ENCODE results near the gene C2CD5. TPM values are rescaled to one million over a fixed set of nuclear protein-coding genes. Genes with fewer than 3 reads are reported as not detected.

C2CD5 gene
- total RNA-seq, 1 experiment from 2014 or later: 22.9 TPM

DNA sequence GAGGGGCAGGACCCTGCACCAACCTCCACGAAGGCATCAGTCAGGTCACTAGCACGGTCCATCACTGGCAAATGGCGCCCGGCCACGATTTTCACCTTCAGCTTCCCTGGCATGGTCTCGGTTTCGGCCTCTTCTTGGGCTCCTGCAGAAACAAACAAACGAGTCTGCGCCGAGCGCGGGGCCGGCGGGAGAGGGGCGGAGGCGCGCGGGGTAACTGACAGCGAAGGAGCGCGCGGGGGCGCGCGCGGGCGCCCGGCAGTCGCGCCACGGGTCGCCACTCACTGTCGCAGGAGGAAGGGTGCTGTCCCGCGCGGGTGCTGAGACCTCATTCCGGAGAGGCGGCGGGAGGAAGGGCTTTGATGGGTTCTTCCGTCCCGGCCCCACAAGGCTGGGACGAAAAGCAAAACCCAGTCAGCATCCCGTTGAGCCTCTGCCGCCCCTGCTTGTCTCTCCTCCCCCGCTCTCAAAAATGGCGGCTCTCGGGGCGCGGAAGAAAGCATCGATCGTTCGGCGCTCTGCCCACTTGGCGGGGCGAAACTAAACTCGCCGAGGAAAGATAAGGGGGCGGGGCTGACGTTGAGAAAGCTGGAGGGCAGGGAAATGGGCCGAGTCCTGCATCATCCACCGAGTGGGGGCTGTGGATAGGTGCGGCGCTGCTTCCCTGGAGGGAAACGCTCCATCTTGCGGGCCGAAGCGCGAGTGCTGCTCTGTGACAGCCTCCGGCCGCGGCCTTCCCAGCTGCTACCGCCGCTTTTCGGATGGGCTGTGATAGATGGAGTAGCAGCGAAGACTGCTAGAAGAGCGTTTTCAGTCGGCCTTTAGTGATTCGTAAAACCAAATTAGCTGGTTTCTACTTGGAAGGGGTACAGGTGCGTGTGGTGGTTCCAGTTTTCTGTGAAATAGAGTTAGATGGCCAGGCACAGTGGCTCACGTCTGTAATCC, at the start of gene C2CD5 (continued):
- TF ChIP-seq, protein P1, sequence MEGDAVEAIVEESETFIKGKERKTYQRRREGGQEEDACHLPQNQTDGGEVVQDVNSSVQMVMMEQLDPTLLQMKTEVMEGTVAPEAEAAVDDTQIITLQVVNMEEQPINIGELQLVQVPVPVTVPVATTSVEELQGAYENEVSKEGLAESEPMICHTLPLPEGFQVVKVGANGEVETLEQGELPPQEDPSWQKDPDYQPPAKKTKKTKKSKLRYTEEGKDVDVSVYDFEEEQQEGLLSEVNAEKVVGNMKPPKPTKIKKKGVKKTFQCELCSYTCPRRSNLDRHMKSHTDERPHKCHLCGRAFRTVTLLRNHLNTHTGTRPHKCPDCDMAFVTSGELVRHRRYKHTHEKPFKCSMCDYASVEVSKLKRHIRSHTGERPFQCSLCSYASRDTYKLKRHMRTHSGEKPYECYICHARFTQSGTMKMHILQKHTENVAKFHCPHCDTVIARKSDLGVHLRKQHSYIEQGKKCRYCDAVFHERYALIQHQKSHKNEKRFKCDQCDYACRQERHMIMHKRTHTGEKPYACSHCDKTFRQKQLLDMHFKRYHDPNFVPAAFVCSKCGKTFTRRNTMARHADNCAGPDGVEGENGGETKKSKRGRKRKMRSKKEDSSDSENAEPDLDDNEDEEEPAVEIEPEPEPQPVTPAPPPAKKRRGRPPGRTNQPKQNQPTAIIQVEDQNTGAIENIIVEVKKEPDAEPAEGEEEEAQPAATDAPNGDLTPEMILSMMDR (IDR thresholded peaks at IDR 0.05 in 2 of 3, conservative IDR thresholded peaks at IDR 0.05 in 1 of 3; ENCODE audit: borderline replicate concordance in 1 of 3, insufficient read depth in 1 of 3, low read depth in 2 of 3, low read length in 2 of 3): peak in 2 of 3 experiments; percentile 13 to 29; a peak in 2 of 6 replicates
- peak; percentile 98 for TF ChIP-seq CBX3 (IDR thresholded peaks at IDR 0.05; ENCODE audit: low read depth)
- no peak for TF ChIP-seq CEBPB (IDR thresholded peaks at IDR 0.05; ENCODE audit: low read depth)
- TF ChIP-seq SRF (IDR thresholded peaks at IDR 0.05; ENCODE audit: low read depth): peak; percentile 96

DNA sequence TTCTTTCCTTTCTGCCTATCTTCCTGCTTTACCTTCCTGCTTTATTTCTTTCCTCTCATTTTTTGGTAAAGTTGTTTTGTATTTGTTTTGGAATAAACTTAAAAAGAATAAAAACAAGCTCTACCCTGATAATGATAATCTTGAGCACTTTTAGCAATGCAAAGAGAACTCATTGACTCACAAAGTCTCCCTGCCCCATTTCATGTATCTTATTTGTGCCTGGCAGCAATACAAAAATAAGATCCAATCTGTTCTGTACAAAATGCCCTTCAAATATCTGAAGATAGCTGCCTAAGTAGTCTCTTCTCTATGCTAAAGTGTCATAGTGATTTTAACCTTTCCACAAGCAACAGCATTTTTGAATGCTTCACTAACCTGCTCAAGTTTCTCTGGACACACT, 49.5 kb upstream of the C2CD5 start:
- POLR2A ChIA-PET: interaction anchor here (0.7 kb wide), 1 partner anchor 49 kb away, joined by 5 read pairs; no protein-coding TSS in a partner anchor
- no peak overlapping the region for H3K9ac ChIP-seq (ENCODE audit: low read length)
- no peak for TF ChIP-seq ZFX (IDR thresholded peaks at IDR 0.05)
- TF ChIP-seq POLR2AphosphoS5 (IDR thresholded peaks at IDR 0.05; ENCODE audit: low read depth, low read length): no peak
- TF ChIP-seq, protein P2, sequence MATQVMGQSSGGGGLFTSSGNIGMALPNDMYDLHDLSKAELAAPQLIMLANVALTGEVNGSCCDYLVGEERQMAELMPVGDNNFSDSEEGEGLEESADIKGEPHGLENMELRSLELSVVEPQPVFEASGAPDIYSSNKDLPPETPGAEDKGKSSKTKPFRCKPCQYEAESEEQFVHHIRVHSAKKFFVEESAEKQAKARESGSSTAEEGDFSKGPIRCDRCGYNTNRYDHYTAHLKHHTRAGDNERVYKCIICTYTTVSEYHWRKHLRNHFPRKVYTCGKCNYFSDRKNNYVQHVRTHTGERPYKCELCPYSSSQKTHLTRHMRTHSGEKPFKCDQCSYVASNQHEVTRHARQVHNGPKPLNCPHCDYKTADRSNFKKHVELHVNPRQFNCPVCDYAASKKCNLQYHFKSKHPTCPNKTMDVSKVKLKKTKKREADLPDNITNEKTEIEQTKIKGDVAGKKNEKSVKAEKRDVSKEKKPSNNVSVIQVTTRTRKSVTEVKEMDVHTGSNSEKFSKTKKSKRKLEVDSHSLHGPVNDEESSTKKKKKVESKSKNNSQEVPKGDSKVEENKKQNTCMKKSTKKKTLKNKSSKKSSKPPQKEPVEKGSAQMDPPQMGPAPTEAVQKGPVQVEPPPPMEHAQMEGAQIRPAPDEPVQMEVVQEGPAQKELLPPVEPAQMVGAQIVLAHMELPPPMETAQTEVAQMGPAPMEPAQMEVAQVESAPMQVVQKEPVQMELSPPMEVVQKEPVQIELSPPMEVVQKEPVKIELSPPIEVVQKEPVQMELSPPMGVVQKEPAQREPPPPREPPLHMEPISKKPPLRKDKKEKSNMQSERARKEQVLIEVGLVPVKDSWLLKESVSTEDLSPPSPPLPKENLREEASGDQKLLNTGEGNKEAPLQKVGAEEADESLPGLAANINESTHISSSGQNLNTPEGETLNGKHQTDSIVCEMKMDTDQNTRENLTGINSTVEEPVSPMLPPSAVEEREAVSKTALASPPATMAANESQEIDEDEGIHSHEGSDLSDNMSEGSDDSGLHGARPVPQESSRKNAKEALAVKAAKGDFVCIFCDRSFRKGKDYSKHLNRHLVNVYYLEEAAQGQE (IDR thresholded peaks at IDR 0.05; ENCODE audit: low read depth): no peak
- no peak for TF ChIP-seq JUND (IDR thresholded peaks at IDR 0.05)
- no peak for TF ChIP-seq CEBPB (IDR thresholded peaks at IDR 0.05; ENCODE audit: low read depth)
- TF ChIP-seq SP1 (IDR thresholded peaks at IDR 0.05; ENCODE audit: low read depth): no peak
- TF ChIP-seq RAD21 (IDR thresholded peaks at IDR 0.05; ENCODE audit: low read depth): no peak
- TF ChIP-seq, protein P3, sequence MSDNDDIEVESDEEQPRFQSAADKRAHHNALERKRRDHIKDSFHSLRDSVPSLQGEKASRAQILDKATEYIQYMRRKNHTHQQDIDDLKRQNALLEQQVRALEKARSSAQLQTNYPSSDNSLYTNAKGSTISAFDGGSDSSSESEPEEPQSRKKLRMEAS (IDR thresholded peaks at IDR 0.05): no peak
- H3K9me3 ChIP-seq (ENCODE audit: control insufficient read depth in 1 of 2, insufficient read depth in 1 of 2, low read depth in 1 of 2, low read length in 2 of 2): no peaks in the 10 kb centered on the region
- ATAC-seq (no peak), DNase-seq (ENCODE audit: low read depth, low spot score) (no peak)
- RAD21 ChIA-PET (ENCODE audit: low non-redundant PET in 1 of 2, low total read pairs in 2 of 2, uncharacterized antibody in 2 of 2, unreplicated experiment in 2 of 2): no interaction called here
- no peaks in the 10 kb centered on the region for H3K36me3 ChIP-seq (ENCODE audit: control insufficient read depth in 1 of 2, insufficient read depth in 2 of 2, low read length in 2 of 2)
- H3K27ac ChIP-seq (ENCODE audit: low read depth, low read length): no peak overlapping the region
- H3K27me3 ChIP-seq (ENCODE audit: insufficient read depth, low read length): no peaks in the 10 kb centered on the region
- no peak overlapping the region for H3K4me3 ChIP-seq (replicated peaks in 1 of 2; ENCODE audit: low read depth in 1 of 2, low read length in 2 of 2)
- H3K4me2 ChIP-seq (ENCODE audit: low read length): no peak overlapping the region
- CTCF ChIA-PET: interaction anchor here (0.7 kb wide), 1 partner anchor 135 kb away, joined by 3 read pairs; no protein-coding TSS in a partner anchor
- H4K20me1 ChIP-seq (ENCODE audit: insufficient read depth): no peaks in the 10 kb centered on the region
- no peaks in the 10 kb centered on the region for H3K4me1 ChIP-seq (ENCODE audit: control insufficient read depth in 1 of 2, insufficient read depth in 2 of 2, low read length in 2 of 2)
- H3K9me2 ChIP-seq (ENCODE audit: insufficient read depth): no peaks in the 10 kb centered on the region; the same call in 1 of the 2 replicates
- intact Hi-C loops (cut with micrococcal nuclease): no loop called here
- BruUV-seq (replicated peaks): no TSS peak
- no peaks in the 10 kb centered on the region for H3K79me2 ChIP-seq (ENCODE audit: insufficient read depth, low read length)
- H2AFZ ChIP-seq (ENCODE audit: low read depth, low read length, poor library complexity, severe bottlenecking): no peak overlapping the region
